ENCODE results near the gene MSN.

Gene MSN

GRCh38 chrX:65657659-65658058, 9.8 kb upstream of the MSN start:
- TF ChIP-seq, protein P1, sequence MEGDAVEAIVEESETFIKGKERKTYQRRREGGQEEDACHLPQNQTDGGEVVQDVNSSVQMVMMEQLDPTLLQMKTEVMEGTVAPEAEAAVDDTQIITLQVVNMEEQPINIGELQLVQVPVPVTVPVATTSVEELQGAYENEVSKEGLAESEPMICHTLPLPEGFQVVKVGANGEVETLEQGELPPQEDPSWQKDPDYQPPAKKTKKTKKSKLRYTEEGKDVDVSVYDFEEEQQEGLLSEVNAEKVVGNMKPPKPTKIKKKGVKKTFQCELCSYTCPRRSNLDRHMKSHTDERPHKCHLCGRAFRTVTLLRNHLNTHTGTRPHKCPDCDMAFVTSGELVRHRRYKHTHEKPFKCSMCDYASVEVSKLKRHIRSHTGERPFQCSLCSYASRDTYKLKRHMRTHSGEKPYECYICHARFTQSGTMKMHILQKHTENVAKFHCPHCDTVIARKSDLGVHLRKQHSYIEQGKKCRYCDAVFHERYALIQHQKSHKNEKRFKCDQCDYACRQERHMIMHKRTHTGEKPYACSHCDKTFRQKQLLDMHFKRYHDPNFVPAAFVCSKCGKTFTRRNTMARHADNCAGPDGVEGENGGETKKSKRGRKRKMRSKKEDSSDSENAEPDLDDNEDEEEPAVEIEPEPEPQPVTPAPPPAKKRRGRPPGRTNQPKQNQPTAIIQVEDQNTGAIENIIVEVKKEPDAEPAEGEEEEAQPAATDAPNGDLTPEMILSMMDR (IDR thresholded peaks at IDR 0.05; ENCODE audit: control insufficient read depth, insufficient read depth, low read depth, low read length, missing control alignments) = no peak
- DNase-seq (ENCODE audit: low read depth) = no peak
- H3K4me3 ChIP-seq (ENCODE audit: control insufficient read depth, low read depth, low read length) = no peak overlapping the region

DNA sequence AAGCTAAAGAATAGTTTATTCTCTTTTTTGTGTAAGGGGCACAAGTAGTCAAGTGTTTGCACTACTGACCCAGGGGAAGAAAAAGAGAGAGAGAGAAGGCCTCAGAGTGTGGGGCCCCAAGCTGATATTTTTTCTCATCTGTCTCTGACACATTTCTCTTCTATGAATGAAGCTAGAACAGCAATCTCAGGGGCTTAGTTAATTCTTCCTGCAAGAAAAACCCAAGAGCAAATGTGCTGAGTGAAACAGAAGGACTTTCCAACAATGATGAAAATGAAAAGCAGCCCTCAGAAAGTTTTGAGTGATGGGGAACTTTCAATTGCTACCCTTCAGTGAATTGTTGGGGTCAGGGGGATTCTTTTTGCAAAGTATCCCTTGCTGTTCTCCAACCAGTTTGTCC, 9.2 kb upstream of the MSN start:
- no peak overlapping the region for H3K4me3 ChIP-seq (ENCODE audit: control insufficient read depth, low read depth, low read length)
- TF ChIP-seq, protein P1 (IDR thresholded peaks at IDR 0.05; ENCODE audit: control insufficient read depth, insufficient read depth, low read depth, low read length, missing control alignments) = no peak
- no peak for DNase-seq (ENCODE audit: low read depth)

DNA sequence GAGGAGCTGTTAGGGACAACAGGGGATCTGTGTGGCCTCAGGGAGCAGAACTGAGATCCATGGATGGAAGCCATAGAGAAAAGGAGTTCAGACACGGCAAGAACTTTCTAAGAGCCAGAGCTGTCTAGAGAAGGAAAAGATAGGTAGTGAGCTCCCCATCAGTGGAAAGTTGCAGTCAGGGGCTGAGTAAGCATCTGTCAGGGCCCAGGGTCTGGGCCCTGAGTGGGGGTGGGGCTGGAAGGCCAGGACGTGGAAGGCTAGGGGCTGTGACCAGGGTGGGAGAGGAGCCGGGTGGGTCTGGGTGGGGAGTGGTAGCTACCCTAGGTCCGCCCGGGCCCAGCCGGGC, 324 bp upstream of the MSN start:
- TF ChIP-seq, protein P1 (IDR thresholded peaks at IDR 0.05; ENCODE audit: control insufficient read depth, insufficient read depth, low read depth, low read length, missing control alignments) = no peak
- DNase-seq (ENCODE audit: low read depth) = no peak
- H3K4me3 ChIP-seq (ENCODE audit: control insufficient read depth, low read depth, low read length) = no peak overlapping the region

GRCh38 chrX:65668377-65669310, 1.2 kb downstream of the MSN start:
- TF ChIP-seq, protein P1 (IDR thresholded peaks at IDR 0.05; ENCODE audit: control insufficient read depth, insufficient read depth, low read depth, low read length, missing control alignments) = no peak
- peak; percentile 69 for DNase-seq (ENCODE audit: low read depth)
- H3K4me3 ChIP-seq (ENCODE audit: control insufficient read depth, low read depth, low read length) = peak overlapping the region; percentile 93

- TF ChIP-seq, protein P1 (IDR thresholded peaks at IDR 0.05; ENCODE audit: control insufficient read depth, insufficient read depth, low read depth, low read length, missing control alignments) = no peak
- DNase-seq (ENCODE audit: low read depth) = no peak
- no peak overlapping the region; the same call in 1 of the 2 replicates for H3K4me3 ChIP-seq (ENCODE audit: control insufficient read depth, low read depth, low read length)
Observed at GRCh38 chrX:65671286-65671685, 3.8 kb downstream of the MSN start.

- H3K4me3 ChIP-seq (ENCODE audit: control insufficient read depth, low read depth, low read length) = no peak overlapping the region
- TF ChIP-seq, protein P1 (IDR thresholded peaks at IDR 0.05; ENCODE audit: control insufficient read depth, insufficient read depth, low read depth, low read length, missing control alignments) = no peak
- no peak for DNase-seq (ENCODE audit: low read depth)
Observed at GRCh38 chrX:65671966-65672365, 4.5 kb downstream of the MSN start.
